ENCODE measurements around the gene CNNM3. TPM values are rescaled to one million over a fixed set of nuclear protein-coding genes. Genes with fewer than 3 reads are reported as not detected.

The CNNM3 gene
- 7.2 to 11.5 TPM (median 10.7 TPM) in 5 replicates for total RNA-seq (2022; extraction: Qiagen RNA extraction)

GRCh38 chr2:96816127-96816835 lies at the start of gene CNNM3:
Gene CNNM3 (plus strand): TSS chr2:96816268. CDS start chr2:96816278, 10 bp downstream.

GRCh38 chr2:96843538-96844268 lies 27.6 kb downstream of the CNNM3 start, which contains the start of gene ANKRD23:
Gene ANKRD23 (minus strand): TSS chr2:96844021. CDS start chr2:96843992, 29 bp downstream.

GRCh38 chr2:96857667-96858372 lies 41.8 kb downstream of the CNNM3 start, which contains the start of gene ANKRD39:
Gene ANKRD39 (minus strand): TSS chr2:96858016. CDS start chr2:96857987, 29 bp downstream.

DNA sequence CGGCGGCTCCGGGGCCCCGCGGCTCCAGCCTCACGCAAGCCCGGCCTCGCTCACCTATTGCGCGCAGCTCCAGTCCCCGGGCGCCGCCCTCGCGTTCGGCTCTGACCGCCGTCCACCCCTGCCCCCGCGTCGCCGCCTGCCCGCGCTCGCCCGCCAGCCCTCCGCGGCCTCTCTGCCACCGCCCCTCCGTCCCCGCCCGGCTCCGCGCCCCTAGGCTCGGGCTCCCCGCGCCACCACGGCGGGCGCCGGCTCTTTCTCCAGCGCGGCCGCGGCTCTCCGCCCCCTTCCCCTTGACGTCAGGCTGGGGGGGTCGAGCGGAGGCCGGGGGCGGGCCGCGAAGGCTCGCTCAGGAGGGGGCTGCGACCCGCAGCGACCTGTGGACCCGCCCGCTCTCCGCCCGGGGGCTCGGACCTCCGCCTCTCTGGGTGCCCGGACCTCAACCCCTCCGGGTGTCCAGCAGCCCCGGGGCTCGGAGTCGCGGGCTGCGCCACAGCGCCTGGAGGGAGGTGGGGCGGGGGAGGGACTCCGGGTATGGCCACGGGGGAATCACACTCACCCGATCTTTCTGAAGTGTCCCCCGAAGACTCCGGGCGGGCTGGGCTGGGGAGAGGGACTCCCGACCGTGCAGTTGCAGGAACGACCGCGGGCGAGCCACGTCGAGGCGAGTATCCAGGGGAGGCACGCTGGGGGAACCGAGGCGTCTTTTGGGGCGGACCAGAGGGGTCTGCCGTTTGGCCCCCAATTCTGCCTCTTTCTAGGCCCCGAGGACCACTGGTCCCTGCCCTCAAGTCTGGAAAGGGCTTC lies 54.0 kb downstream of the CNNM3 start, which contains the start of gene SEMA4C:
TSS of gene SEMA4C (minus strand) at position 259 of the 804 bp plus-strand sequence. CDS start 2,194 bp downstream, outside the sequence.

Other genes starting within 250 kb of the CNNM3 start
- 18.2 to 24.8 TPM (median 22.0 TPM) in 5 replicates for gene KANSL3, start 178.0 kb upstream of the CNNM3 start, total RNA-seq (2022; extraction: Qiagen RNA extraction)
- 0.02 TPM in 1 of 5 replicates, not detected in the others for gene FER1L5, start 173.5 kb upstream of the CNNM3 start, total RNA-seq (2022; extraction: Qiagen RNA extraction)
- gene LMAN2L, start 76.2 kb upstream of the CNNM3 start, total RNA-seq (2022; extraction: Qiagen RNA extraction): 18.8 to 20.4 TPM (median 19.6 TPM) in 5 replicates
- 7.4 to 11.4 TPM (median 10.4 TPM) in 5 replicates for gene CNNM4, start 55.4 kb upstream of the CNNM3 start, total RNA-seq (2022; extraction: Qiagen RNA extraction)
- 0.46 to 2.5 TPM (median 1.5 TPM) in 5 replicates for gene ANKRD23, start 27.8 kb downstream of the CNNM3 start, total RNA-seq (2022; extraction: Qiagen RNA extraction)
- 16.8 to 20.6 TPM (median 18.5 TPM) in 5 replicates for gene ANKRD39, start 41.7 kb downstream of the CNNM3 start, total RNA-seq (2022; extraction: Qiagen RNA extraction)
- gene SEMA4C, start 53.8 kb downstream of the CNNM3 start, total RNA-seq (2022; extraction: Qiagen RNA extraction): 15.0 to 20.6 TPM (median 18.2 TPM) in 5 replicates
- not detected in 5 replicates for gene FAM178B, start 170.3 kb downstream of the CNNM3 start, total RNA-seq (2022; extraction: Qiagen RNA extraction)

Data from A549 treated with dexamethasone at 1 μM for 4 hours (cell line).